Mammary epithelial cell (primary cell): ENCODE data around the gene TCF15.

Experiments
- EZH2 ChIP-seq: IDR thresholded peaks from 2 replicates; pipeline ENCODE4 v1.6.1; 2012; ENCODE audit warnings: low read length, inconsistent platforms, borderline replicate concordance
- TF ChIP-seq, protein P1 (sequence below), 2 donors: IDR thresholded peaks in 1 of 2; conservative IDR thresholded peaks in 1 of 2; 2 replicates each; pipeline ENCODE4 v1.5.1; 2011 to 2012; ENCODE audit warnings: inconsistent platforms in 2 of 2, low read length in 2 of 2, mild to moderate bottlenecking in 2 of 2, control low read depth in 1 of 2, low read depth in 1 of 2; ENCODE audit not compliant: insufficient read depth in 1 of 2; ENCODE audit errors: extremely low read depth in 1 of 2

DNA sequence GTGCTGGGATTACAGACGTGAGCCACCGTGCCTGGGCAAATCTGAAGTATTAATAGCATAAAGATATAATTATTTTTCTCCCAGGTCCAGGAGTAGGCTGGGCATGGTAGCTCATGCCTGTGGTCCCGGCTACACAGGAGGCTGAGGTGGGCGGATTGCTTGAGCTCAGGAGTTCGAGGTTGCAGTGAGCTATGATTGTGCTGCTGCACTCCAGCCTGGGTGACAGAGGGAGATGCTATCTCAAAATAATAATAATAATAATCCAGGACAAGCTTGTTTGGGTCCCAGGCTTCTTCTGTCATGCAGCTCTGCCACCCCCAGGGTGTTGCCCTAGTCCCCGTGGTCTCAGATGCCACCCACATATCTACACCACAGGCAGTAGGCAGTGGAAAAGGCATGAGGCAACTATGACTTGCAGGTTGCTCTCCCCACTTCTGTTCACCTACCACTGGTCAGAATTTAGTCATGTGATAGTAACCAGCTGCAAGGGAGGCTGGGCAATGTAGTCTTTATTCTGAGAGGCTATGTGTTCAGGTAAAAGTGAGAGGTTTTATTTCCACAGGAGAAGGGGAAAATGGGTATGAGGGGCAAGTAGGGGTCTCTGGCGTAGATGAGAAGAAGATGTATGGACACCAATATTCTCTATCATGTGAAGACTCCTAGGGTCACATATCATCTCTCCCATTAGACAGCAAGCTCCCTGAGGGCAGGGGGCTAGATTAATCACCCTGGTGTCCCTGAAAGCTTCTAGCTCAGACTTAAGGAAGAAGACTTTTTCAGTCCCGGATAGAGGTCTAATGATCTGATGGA, 25.7 kb downstream of the TCF15 start:
- TF ChIP-seq, protein P1, sequence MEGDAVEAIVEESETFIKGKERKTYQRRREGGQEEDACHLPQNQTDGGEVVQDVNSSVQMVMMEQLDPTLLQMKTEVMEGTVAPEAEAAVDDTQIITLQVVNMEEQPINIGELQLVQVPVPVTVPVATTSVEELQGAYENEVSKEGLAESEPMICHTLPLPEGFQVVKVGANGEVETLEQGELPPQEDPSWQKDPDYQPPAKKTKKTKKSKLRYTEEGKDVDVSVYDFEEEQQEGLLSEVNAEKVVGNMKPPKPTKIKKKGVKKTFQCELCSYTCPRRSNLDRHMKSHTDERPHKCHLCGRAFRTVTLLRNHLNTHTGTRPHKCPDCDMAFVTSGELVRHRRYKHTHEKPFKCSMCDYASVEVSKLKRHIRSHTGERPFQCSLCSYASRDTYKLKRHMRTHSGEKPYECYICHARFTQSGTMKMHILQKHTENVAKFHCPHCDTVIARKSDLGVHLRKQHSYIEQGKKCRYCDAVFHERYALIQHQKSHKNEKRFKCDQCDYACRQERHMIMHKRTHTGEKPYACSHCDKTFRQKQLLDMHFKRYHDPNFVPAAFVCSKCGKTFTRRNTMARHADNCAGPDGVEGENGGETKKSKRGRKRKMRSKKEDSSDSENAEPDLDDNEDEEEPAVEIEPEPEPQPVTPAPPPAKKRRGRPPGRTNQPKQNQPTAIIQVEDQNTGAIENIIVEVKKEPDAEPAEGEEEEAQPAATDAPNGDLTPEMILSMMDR (conservative IDR thresholded peaks at IDR 0.05 in 1 of 2, IDR thresholded peaks at IDR 0.05 in 1 of 2; ENCODE audit: extremely low read depth in 1 of 2, insufficient read depth in 1 of 2, low read depth in 1 of 2, low read length in 2 of 2): no peak
- TF ChIP-seq EZH2: no peak
